ENCODE data around the gene SPACA4.
A peak's percentile ranks its signal among the peaks of the same experiment; 100 is the strongest.

Gene SPACA4

GRCh38 chr19:48639483-48640375 is 33.2 kb downstream of the SPACA4 start:
- H3K4me1 ChIP-seq (ENCODE audit: insufficient read depth, low read length), result no peaks in the 10 kb centered on the region; the same call in 1 of the 2 replicates
- H3K9me3 ChIP-seq (ENCODE audit: control insufficient read depth, insufficient read depth, low read length), result no peaks in the 10 kb centered on the region
- no peaks in the 10 kb centered on the region for H3K36me3 ChIP-seq (ENCODE audit: insufficient read depth, low read length)
- peak overlapping the region; percentile 51; the same call in 1 of the 2 replicates for H3K9ac ChIP-seq (ENCODE audit: low read depth, low read length)

DNA sequence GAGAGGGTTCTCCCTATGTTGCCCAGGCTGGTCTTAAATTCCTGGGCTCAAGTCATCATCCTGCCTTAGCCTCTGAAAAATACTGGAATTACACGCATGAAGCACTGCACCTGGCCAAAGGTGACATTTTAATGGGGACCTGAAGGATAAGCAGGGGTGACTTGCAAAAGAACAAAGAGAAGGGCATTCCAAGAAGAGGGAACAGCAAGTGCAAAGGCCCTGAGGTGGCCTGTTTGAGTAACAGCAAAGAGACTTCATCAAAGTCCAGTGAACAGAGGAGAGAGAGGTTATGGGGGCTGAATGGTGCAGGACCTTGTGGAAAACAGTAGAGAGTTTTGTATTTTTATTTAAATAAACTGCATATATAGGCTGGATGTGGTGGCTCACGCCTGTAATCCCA is 35.3 kb downstream of the SPACA4 start:
- no peaks in the 10 kb centered on the region for H3K36me3 ChIP-seq (ENCODE audit: insufficient read depth, low read length)
- no peak overlapping the region for H3K9ac ChIP-seq (ENCODE audit: low read depth, low read length)
- H3K4me1 ChIP-seq (ENCODE audit: insufficient read depth, low read length), result no peaks in the 10 kb centered on the region; the same call in 1 of the 2 replicates
- H3K9me3 ChIP-seq (ENCODE audit: control insufficient read depth, insufficient read depth, low read length), result no peaks in the 10 kb centered on the region

- H3K36me3 ChIP-seq (ENCODE audit: insufficient read depth, low read length), result no peaks in the 10 kb centered on the region
- no peaks in the 10 kb centered on the region; the same call in 1 of the 2 replicates for H3K4me1 ChIP-seq (ENCODE audit: insufficient read depth, low read length)
- H3K9me3 ChIP-seq (ENCODE audit: control insufficient read depth, insufficient read depth, low read length), result no peaks in the 10 kb centered on the region
- no peak overlapping the region for H3K9ac ChIP-seq (ENCODE audit: low read depth, low read length)
Observed at GRCh38 chr19:48642862-48643261, 36.3 kb downstream of the SPACA4 start.

DNA sequence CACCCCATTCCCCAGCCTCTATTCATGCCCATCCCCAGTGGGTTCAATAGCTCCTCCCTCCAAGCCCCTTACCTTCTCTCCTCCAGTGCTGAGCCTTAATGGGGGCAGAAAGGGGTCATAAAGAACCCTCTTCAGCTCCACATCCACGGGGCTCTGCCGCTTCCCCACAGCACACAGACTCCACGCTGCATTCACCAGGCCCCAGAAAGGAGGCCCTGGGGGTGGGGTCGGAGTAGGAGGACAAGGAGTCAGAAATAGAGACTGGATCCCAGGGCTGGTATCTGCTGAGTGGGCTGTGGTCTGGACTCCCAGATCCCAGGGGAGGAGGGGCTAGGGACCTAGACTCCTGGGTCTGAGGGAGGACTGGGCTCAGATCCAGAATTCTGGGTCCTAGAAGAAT is 37.8 kb downstream of the SPACA4 start:
- Histone ChIP-seq H3K36me3 (ENCODE audit: insufficient read depth, low read length) (no peaks in the 10 kb centered on the region), H3K4me1 (ENCODE audit: insufficient read depth, low read length) (peaks cover 2% of the 10 kb centered on the region), H3K9ac (ENCODE audit: low read depth, low read length) (peak overlapping the region; percentile 60; the same call in 1 of the 2 replicates), H3K9me3 (ENCODE audit: control insufficient read depth, insufficient read depth, low read length) (no peaks in the 10 kb centered on the region)

DNA sequence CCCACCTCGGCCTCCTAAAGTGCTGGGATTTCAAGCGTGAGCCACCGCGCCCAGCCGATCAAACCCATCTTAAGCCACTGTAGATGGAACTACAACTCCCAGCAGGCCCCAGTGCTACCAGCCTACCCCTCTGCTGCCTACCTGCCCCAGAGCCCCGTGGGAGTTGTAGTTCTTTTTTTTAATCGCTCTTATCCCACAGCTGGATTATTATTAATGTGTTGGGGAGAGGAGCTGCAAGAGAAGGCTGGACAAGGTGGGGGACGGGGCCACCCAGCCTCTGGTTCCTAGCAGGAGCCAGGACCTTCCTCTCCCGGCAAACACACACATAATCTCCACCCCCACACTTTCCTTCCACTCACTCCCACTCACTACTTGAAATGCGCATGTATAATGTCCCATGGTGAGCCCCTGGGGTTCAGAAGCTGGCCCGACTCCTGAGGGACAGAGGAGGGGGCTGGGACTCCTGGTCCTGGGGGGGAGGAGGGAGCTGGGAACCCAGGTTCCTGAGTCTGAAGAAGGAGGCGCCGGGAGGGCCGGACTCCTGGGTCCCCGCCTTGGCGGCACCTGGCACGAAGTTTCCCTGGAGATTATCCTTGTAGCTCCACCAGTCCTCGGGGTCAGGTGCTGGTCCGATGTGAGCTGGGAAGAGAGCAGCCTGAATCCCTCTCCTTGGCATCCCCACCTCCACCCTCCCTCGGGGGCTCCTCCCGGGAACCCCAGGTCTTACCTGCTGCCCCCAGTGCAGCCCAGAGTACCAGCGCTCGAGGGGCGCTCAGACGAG is 38.5 kb downstream of the SPACA4 start:
- Histone ChIP-seq H3K36me3 (ENCODE audit: insufficient read depth, low read length) (no peaks in the 10 kb centered on the region), H3K9me3 (ENCODE audit: control insufficient read depth, insufficient read depth, low read length) (no peaks in the 10 kb centered on the region), H3K4me1 (ENCODE audit: insufficient read depth, low read length) (peaks cover 4% of the 10 kb centered on the region), H3K9ac (ENCODE audit: low read depth, low read length) (peak overlapping the region; percentile 60)

GRCh38 chr19:48645620-48646000 is 39.1 kb downstream of the SPACA4 start:
- Histone ChIP-seq H3K36me3 (ENCODE audit: insufficient read depth, low read length) (no peaks in the 10 kb centered on the region), H3K4me1 (ENCODE audit: insufficient read depth, low read length) (peaks cover 4% of the 10 kb centered on the region), H3K9ac (ENCODE audit: low read depth, low read length) (peak overlapping the region; percentile 60), H3K9me3 (ENCODE audit: control insufficient read depth, insufficient read depth, low read length) (no peaks in the 10 kb centered on the region)

GRCh38 chr19:48646001-48646721 is 39.6 kb downstream of the SPACA4 start, which contains the start of gene CA11:
Gene CA11, minus strand, starts transcription at chr19:48646187. Its CDS starts 555 bp downstream, at chr19:48645632.
- peaks cover 4% of the 10 kb centered on the region for H3K4me1 ChIP-seq (ENCODE audit: insufficient read depth, low read length)

DNA sequence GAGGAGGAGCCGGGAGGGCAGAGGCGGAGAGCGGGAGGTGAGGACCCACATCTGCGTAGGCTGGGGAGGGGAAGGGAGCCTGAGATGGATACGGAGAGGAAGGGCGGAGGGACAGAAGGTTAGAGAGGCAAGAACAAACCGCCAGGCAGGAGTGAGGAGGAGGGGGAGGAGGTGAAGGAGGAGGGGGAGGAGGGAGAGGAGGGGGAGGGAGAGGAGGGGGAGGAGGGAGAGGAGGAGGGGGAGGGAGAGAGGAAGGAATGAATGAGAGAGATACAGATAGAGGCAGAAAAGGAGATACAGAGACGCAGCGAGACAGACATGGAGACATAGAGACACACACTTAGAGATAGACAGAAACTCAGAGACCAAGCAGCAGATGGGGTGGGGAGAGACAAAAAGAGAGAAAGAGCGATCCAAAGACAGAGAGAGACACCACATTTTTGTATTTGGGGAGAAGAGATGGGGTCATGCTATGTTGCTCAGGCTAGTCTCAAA is 40.2 kb downstream of the SPACA4 start:
- H3K4me1 ChIP-seq (ENCODE audit: insufficient read depth, low read length), result peaks cover 4% of the 10 kb centered on the region
- H3K9ac ChIP-seq (ENCODE audit: low read depth, low read length), result no peak overlapping the region
- no peaks in the 10 kb centered on the region for H3K36me3 ChIP-seq (ENCODE audit: insufficient read depth, low read length)
- no peaks in the 10 kb centered on the region for H3K9me3 ChIP-seq (ENCODE audit: control insufficient read depth, insufficient read depth, low read length)

More at GRCh38 chr19:48646001-48646721, 39.6 kb downstream of the SPACA4 start, which contains the start of gene CA11:
- no peaks in the 10 kb centered on the region for H3K36me3 ChIP-seq (ENCODE audit: insufficient read depth, low read length)
- H3K9me3 ChIP-seq (ENCODE audit: control insufficient read depth, insufficient read depth, low read length), result no peaks in the 10 kb centered on the region
- H3K9ac ChIP-seq (ENCODE audit: low read depth, low read length), result peak within 1 kb of the TSS; percentile 60

- H3K36me3 ChIP-seq (ENCODE audit: insufficient read depth, low read length), result no peaks in the 10 kb centered on the region
- H3K9ac ChIP-seq (ENCODE audit: low read depth, low read length), result no peak overlapping the region
- no peaks in the 10 kb centered on the region for H3K9me3 ChIP-seq (ENCODE audit: control insufficient read depth, insufficient read depth, low read length)
- H3K4me1 ChIP-seq (ENCODE audit: insufficient read depth, low read length), result peaks cover 4% of the 10 kb centered on the region
Observed at GRCh38 chr19:48648134-48648533, 41.6 kb downstream of the SPACA4 start.

DNA sequence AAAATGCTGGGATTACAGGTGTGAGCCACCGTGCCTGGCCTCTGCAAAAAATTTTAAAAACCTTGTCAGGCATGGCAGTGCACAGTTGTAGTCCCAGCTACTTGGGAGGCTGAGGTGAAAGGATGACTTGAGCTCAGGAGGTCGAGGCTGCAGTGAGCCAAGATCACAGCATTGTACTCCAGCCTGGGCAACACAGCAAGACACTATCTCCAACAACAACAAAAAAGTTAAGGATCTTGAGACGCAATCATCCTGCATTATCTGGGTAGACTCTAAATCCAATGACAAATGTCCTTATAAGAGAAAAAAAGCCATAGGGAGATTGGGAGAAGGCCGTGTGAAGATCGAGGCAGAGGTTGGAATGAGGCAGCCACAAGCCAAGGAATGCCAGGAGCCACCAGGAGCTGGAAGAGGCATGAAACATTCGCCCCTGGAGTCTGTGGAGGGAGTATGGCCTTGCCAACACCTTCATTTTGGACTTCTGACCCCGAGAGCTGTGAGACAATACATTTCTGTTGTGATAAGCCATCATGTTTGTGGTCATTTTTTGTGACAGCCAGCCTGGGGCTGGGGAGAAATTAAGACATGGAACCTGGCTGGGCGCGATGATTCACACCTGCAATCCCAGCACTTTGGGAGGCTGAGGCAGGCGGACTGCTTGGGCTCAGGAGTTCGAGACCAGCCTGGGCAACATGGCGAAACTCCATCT is 44.6 kb downstream of the SPACA4 start:
- Histone ChIP-seq H3K4me1 (ENCODE audit: insufficient read depth, low read length) (peaks cover 10% of the 10 kb centered on the region), H3K9ac (ENCODE audit: low read depth, low read length) (no peak overlapping the region), H3K9me3 (ENCODE audit: control insufficient read depth, insufficient read depth, low read length) (no peaks in the 10 kb centered on the region), H3K36me3 (ENCODE audit: insufficient read depth, low read length) (no peaks in the 10 kb centered on the region)

GRCh38 chr19:48651683-48652048 is 45.1 kb downstream of the SPACA4 start:
- H3K9ac ChIP-seq (ENCODE audit: low read depth, low read length), result no peak overlapping the region
- H3K4me1 ChIP-seq (ENCODE audit: insufficient read depth, low read length), result peaks cover 10% of the 10 kb centered on the region
- no peaks in the 10 kb centered on the region for H3K9me3 ChIP-seq (ENCODE audit: control insufficient read depth, insufficient read depth, low read length)
- no peaks in the 10 kb centered on the region for H3K36me3 ChIP-seq (ENCODE audit: insufficient read depth, low read length)

- no peak overlapping the region for H3K9ac ChIP-seq (ENCODE audit: low read depth, low read length)
- peaks cover 7% of the 10 kb centered on the region for H3K4me1 ChIP-seq (ENCODE audit: insufficient read depth, low read length)
- no peaks in the 10 kb centered on the region for H3K36me3 ChIP-seq (ENCODE audit: insufficient read depth, low read length)
- H3K9me3 ChIP-seq (ENCODE audit: control insufficient read depth, insufficient read depth, low read length), result no peaks in the 10 kb centered on the region
Observed at GRCh38 chr19:48654299-48655059, 47.9 kb downstream of the SPACA4 start.

Data from ES-I3 (cell line).